Measurements from ENCODE around the gene FBXO17.

DNA sequence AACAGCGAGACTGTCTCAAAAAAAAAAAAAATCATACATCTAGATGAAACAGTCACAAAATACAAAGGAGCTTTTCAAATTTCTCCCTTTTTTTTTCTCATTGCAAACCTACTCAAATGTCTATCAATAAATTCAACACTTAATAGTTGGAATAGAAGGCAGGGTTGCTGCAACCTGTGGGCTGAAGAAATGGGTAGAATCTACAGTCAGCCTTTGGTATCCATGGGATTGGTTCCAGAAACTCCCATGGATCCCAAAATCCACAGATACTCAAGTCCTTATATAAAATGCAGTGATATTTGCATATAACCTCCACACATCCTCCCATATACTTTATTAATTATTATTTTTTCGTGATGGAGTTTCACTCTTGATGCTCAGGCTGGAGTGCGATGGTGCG, 42.1 kb upstream of the FBXO17 start:
- TF ChIP-seq TAF1 (conservative IDR thresholded peaks at IDR 0.05) (no peak), CTCF (IDR thresholded peaks at IDR 0.05; ENCODE audit: low read depth, low read length, missing input control) (no peak), RAD21 (IDR thresholded peaks at IDR 0.05) (no peak), EGR1 (IDR thresholded peaks at IDR 0.05; ENCODE audit: low read depth in 2 of 2) (no peak), HNF4G (IDR thresholded peaks at IDR 0.05) (no peak), RXRA (IDR thresholded peaks at IDR 0.05) (no peak)
- TF ChIP-seq, protein P1, sequence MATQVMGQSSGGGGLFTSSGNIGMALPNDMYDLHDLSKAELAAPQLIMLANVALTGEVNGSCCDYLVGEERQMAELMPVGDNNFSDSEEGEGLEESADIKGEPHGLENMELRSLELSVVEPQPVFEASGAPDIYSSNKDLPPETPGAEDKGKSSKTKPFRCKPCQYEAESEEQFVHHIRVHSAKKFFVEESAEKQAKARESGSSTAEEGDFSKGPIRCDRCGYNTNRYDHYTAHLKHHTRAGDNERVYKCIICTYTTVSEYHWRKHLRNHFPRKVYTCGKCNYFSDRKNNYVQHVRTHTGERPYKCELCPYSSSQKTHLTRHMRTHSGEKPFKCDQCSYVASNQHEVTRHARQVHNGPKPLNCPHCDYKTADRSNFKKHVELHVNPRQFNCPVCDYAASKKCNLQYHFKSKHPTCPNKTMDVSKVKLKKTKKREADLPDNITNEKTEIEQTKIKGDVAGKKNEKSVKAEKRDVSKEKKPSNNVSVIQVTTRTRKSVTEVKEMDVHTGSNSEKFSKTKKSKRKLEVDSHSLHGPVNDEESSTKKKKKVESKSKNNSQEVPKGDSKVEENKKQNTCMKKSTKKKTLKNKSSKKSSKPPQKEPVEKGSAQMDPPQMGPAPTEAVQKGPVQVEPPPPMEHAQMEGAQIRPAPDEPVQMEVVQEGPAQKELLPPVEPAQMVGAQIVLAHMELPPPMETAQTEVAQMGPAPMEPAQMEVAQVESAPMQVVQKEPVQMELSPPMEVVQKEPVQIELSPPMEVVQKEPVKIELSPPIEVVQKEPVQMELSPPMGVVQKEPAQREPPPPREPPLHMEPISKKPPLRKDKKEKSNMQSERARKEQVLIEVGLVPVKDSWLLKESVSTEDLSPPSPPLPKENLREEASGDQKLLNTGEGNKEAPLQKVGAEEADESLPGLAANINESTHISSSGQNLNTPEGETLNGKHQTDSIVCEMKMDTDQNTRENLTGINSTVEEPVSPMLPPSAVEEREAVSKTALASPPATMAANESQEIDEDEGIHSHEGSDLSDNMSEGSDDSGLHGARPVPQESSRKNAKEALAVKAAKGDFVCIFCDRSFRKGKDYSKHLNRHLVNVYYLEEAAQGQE (IDR thresholded peaks at IDR 0.05), result no peak
- TF ChIP-seq, protein P2, sequence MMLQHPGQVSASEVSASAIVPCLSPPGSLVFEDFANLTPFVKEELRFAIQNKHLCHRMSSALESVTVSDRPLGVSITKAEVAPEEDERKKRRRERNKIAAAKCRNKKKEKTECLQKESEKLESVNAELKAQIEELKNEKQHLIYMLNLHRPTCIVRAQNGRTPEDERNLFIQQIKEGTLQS (IDR thresholded peaks at IDR 0.05), result no peak
